NCI-H446 treated with DMSO at 0.1 percent for 48 hours (cell line): ENCODE measurements around the gene MYLK4.

Experiments
- DNase-seq: peaks from one replicate; lab custom pipeline; 2025; lab: John Stamatoyannopoulos, UW

MYLK4 gene

GRCh38 chr6:2755456-2755855, 4.7 kb upstream of the MYLK4 start:
- no peak for DNase-seq

GRCh38 chr6:2754911-2755310, 4.2 kb upstream of the MYLK4 start:
- no peak for DNase-seq

- DNase-seq: no peak
These were observed 3.7 kb upstream of the MYLK4 start for GRCh38 chr6:2754393-2754792.

GRCh38 chr6:2753743-2754142, 3.0 kb upstream of the MYLK4 start:
- DNase-seq: no peak

GRCh38 chr6:2753110-2753489, 2.4 kb upstream of the MYLK4 start:
- DNase-seq: no peak

GRCh38 chr6:2752477-2753109, 1.9 kb upstream of the MYLK4 start:
- no peak for DNase-seq

- DNase-seq: no peak
These were observed 1.1 kb upstream of the MYLK4 start for GRCh38 chr6:2751871-2752270.

- DNase-seq: no peak
These were observed 637 bp downstream of the MYLK4 start for GRCh38 chr6:2749969-2750600.

GRCh38 chr6:2748183-2748582, 2.5 kb downstream of the MYLK4 start:
- no peak for DNase-seq

GRCh38 chr6:2746557-2747061, 4.1 kb downstream of the MYLK4 start:
- DNase-seq: no peak

- no peak for DNase-seq
These were observed 5.5 kb downstream of the MYLK4 start for GRCh38 chr6:2745246-2745645.

- DNase-seq: no peak
These were observed 5.9 kb downstream of the MYLK4 start for GRCh38 chr6:2744778-2745177.

- DNase-seq: no peak
These were observed 6.4 kb downstream of the MYLK4 start for GRCh38 chr6:2744209-2744771.

- no peak for DNase-seq
These were observed 7.2 kb downstream of the MYLK4 start for GRCh38 chr6:2743280-2744208.

GRCh38 chr6:2741756-2742155, 9.0 kb downstream of the MYLK4 start:
- no peak for DNase-seq

- no peak for DNase-seq
These were observed 10.1 kb downstream of the MYLK4 start for GRCh38 chr6:2740581-2740980.

GRCh38 chr6:2739335-2739734, 11.4 kb downstream of the MYLK4 start:
- no peak for DNase-seq

- DNase-seq: peak; percentile 28
These were observed 12.2 kb downstream of the MYLK4 start for GRCh38 chr6:2738373-2738979.

- DNase-seq: no peak
These were observed 12.8 kb downstream of the MYLK4 start for GRCh38 chr6:2737885-2738284.

GRCh38 chr6:2734488-2735166, 16.1 kb downstream of the MYLK4 start:
- DNase-seq: no peak

GRCh38 chr6:2733736-2734480, 16.8 kb downstream of the MYLK4 start:
- DNase-seq: no peak
